Measurements from ENCODE around the gene FAM120A. TPM values are rescaled to one million over a fixed set of nuclear protein-coding genes. Genes with fewer than 3 reads are reported as not detected.
A peak's percentile ranks its signal among the peaks of the same experiment; 100 is the strongest.

Gene FAM120A
- 100 to 1,000 TPM in 1 of 2 donors, 10 to 100 TPM in 1; 87.1 to 151 TPM for total RNA-seq

GRCh38 chr9:93450945-93451815 is at the start of gene FAM120A:
Gene FAM120A (plus strand): TSS chr9:93451685. CDS start chr9:93451916, 231 bp downstream.
- H3K9me3 Mint-ChIP-seq, result no peaks in the 10 kb centered on the region
- ATAC-seq (replicated peaks), result peak; percentile 78
- peak within 1 kb of the TSS; percentile 94 for H3K4me3 Mint-ChIP-seq
- peak within 1 kb of the TSS; percentile 94 for H3K27ac Mint-ChIP-seq
- H3K27me3 Mint-ChIP-seq, result no peaks in the 10 kb centered on the region
- peaks cover 79% of the 10 kb centered on the region for H3K36me3 Mint-ChIP-seq (ENCODE audit: low read depth)
- peaks cover 17% of the 10 kb centered on the region for H3K4me1 Mint-ChIP-seq

- no peak overlapping the region for H3K4me3 Mint-ChIP-seq
- H3K27me3 Mint-ChIP-seq, result peaks cover 19% of the 10 kb centered on the region
- no peak for ATAC-seq (replicated peaks)
- H3K36me3 Mint-ChIP-seq (ENCODE audit: low read depth), result no peaks in the 10 kb centered on the region
- no peak overlapping the region for H3K27ac Mint-ChIP-seq
- H3K4me1 Mint-ChIP-seq, result no peaks in the 10 kb centered on the region
- H3K9me3 Mint-ChIP-seq, result no peaks in the 10 kb centered on the region
Measured at GRCh38 chr9:93406371-93406770, 45.1 kb upstream of the FAM120A start.

GRCh38 chr9:93413530-93413929 is 38.0 kb upstream of the FAM120A start:
- no peak overlapping the region for H3K4me3 Mint-ChIP-seq
- ATAC-seq (replicated peaks), result no peak
- no peaks in the 10 kb centered on the region for H3K4me1 Mint-ChIP-seq
- H3K27me3 Mint-ChIP-seq, result peaks cover 41% of the 10 kb centered on the region
- no peak overlapping the region for H3K27ac Mint-ChIP-seq
- peaks cover 4% of the 10 kb centered on the region for H3K9me3 Mint-ChIP-seq
- H3K36me3 Mint-ChIP-seq (ENCODE audit: low read depth), result no peaks in the 10 kb centered on the region

- Mint-ChIP-seq H3K27me3 (peaks cover 32% of the 10 kb centered on the region), H3K9me3 (peaks cover 9% of the 10 kb centered on the region), H3K4me3 (no peak overlapping the region), H3K36me3 (ENCODE audit: low read depth) (no peaks in the 10 kb centered on the region), H3K27ac (no peak overlapping the region), H3K4me1 (no peaks in the 10 kb centered on the region)
- ATAC-seq (replicated peaks), result no peak
Measured at GRCh38 chr9:93415176-93415690, 36.3 kb upstream of the FAM120A start.

GRCh38 chr9:93416530-93417235 is 34.8 kb upstream of the FAM120A start:
- Mint-ChIP-seq H3K9me3 (peaks cover 9% of the 10 kb centered on the region), H3K4me3 (no peak overlapping the region), H3K27ac (no peak overlapping the region), H3K4me1 (no peaks in the 10 kb centered on the region), H3K36me3 (ENCODE audit: low read depth) (no peaks in the 10 kb centered on the region), H3K27me3 (peaks cover 25% of the 10 kb centered on the region)
- no peak for ATAC-seq (replicated peaks)

- Mint-ChIP-seq H3K9me3 (peaks cover 9% of the 10 kb centered on the region), H3K4me1 (no peaks in the 10 kb centered on the region), H3K27me3 (peaks cover 25% of the 10 kb centered on the region), H3K27ac (no peak overlapping the region), H3K36me3 (ENCODE audit: low read depth) (no peaks in the 10 kb centered on the region), H3K4me3 (no peak overlapping the region)
- no peak for ATAC-seq (replicated peaks)
Measured at GRCh38 chr9:93417538-93417937, 33.9 kb upstream of the FAM120A start.

- H3K4me1 Mint-ChIP-seq, result no peaks in the 10 kb centered on the region
- no peak for ATAC-seq (replicated peaks)
- H3K4me3 Mint-ChIP-seq, result no peak overlapping the region
Measured at GRCh38 chr9:93419023-93419422, 32.5 kb upstream of the FAM120A start.

GRCh38 chr9:93422977-93423616 is 28.4 kb upstream of the FAM120A start:
- no peak for ATAC-seq (replicated peaks)
- Mint-ChIP-seq H3K4me3 (no peak overlapping the region), H3K27ac (no peak overlapping the region), H3K27me3 (peaks cover 17% of the 10 kb centered on the region), H3K9me3 (peaks cover 5% of the 10 kb centered on the region), H3K36me3 (ENCODE audit: low read depth) (no peaks in the 10 kb centered on the region), H3K4me1 (no peaks in the 10 kb centered on the region)

More at GRCh38 chr9:93419023-93419422, 32.5 kb upstream of the FAM120A start:
- peaks cover 27% of the 10 kb centered on the region for H3K27me3 Mint-ChIP-seq
- H3K9me3 Mint-ChIP-seq, result peaks cover 9% of the 10 kb centered on the region
- H3K36me3 Mint-ChIP-seq (ENCODE audit: low read depth), result no peaks in the 10 kb centered on the region
- no peak overlapping the region for H3K27ac Mint-ChIP-seq

- Mint-ChIP-seq H3K27me3 (peaks cover 14% of the 10 kb centered on the region), H3K36me3 (ENCODE audit: low read depth) (no peaks in the 10 kb centered on the region), H3K9me3 (no peaks in the 10 kb centered on the region), H3K4me1 (no peaks in the 10 kb centered on the region), H3K27ac (no peak overlapping the region), H3K4me3 (no peak overlapping the region)
- ATAC-seq (replicated peaks), result no peak
Measured at GRCh38 chr9:93427655-93428379, 23.7 kb upstream of the FAM120A start.

GRCh38 chr9:93431539-93432105 is 19.9 kb upstream of the FAM120A start:
- Mint-ChIP-seq H3K27ac (no peak overlapping the region), H3K36me3 (ENCODE audit: low read depth) (no peaks in the 10 kb centered on the region), H3K4me1 (no peaks in the 10 kb centered on the region), H3K9me3 (no peaks in the 10 kb centered on the region), H3K27me3 (peaks cover 3% of the 10 kb centered on the region), H3K4me3 (no peak overlapping the region)
- ATAC-seq (replicated peaks), result no peak

GRCh38 chr9:93432964-93433363 is 18.5 kb upstream of the FAM120A start:
- H3K27me3 Mint-ChIP-seq, result no peaks in the 10 kb centered on the region
- H3K4me1 Mint-ChIP-seq, result no peaks in the 10 kb centered on the region
- ATAC-seq (replicated peaks), result no peak
- no peak overlapping the region for H3K27ac Mint-ChIP-seq
- H3K36me3 Mint-ChIP-seq (ENCODE audit: low read depth), result no peaks in the 10 kb centered on the region
- no peaks in the 10 kb centered on the region for H3K9me3 Mint-ChIP-seq
- H3K4me3 Mint-ChIP-seq, result no peak overlapping the region

- H3K27ac Mint-ChIP-seq, result no peak overlapping the region
- H3K9me3 Mint-ChIP-seq, result no peaks in the 10 kb centered on the region
- no peak overlapping the region for H3K4me3 Mint-ChIP-seq
- H3K27me3 Mint-ChIP-seq, result no peaks in the 10 kb centered on the region
- ATAC-seq (replicated peaks), result no peak
- H3K36me3 Mint-ChIP-seq (ENCODE audit: low read depth), result no peaks in the 10 kb centered on the region
- no peaks in the 10 kb centered on the region for H3K4me1 Mint-ChIP-seq
Measured at GRCh38 chr9:93434056-93434455, 17.4 kb upstream of the FAM120A start.

- Mint-ChIP-seq H3K4me1 (no peaks in the 10 kb centered on the region), H3K27me3 (no peaks in the 10 kb centered on the region), H3K27ac (no peak overlapping the region), H3K4me3 (no peak overlapping the region), H3K36me3 (ENCODE audit: low read depth) (no peaks in the 10 kb centered on the region), H3K9me3 (no peaks in the 10 kb centered on the region)
- ATAC-seq (replicated peaks), result no peak
Measured at GRCh38 chr9:93435386-93435785, 16.1 kb upstream of the FAM120A start.

GRCh38 chr9:93436218-93436617 is 15.3 kb upstream of the FAM120A start:
- Mint-ChIP-seq H3K36me3 (ENCODE audit: low read depth) (no peaks in the 10 kb centered on the region), H3K4me1 (no peaks in the 10 kb centered on the region), H3K27me3 (no peaks in the 10 kb centered on the region), H3K4me3 (no peak overlapping the region), H3K27ac (no peak overlapping the region), H3K9me3 (no peaks in the 10 kb centered on the region)
- ATAC-seq (replicated peaks), result no peak

All from activated T-helper 17 cell treated with anti-CD3 and anti-CD28 coated beads, Interleukin-2, amount 50 U/mL, for 72 hours (primary cell).